Measurements from ENCODE around the gene BEST4.
"Not testable (repeated sequence)": the region's sequence is repeated elsewhere in the genome, so short reads cannot be mapped to it uniquely, and the experiment has no call there.

The BEST4 gene

DNA sequence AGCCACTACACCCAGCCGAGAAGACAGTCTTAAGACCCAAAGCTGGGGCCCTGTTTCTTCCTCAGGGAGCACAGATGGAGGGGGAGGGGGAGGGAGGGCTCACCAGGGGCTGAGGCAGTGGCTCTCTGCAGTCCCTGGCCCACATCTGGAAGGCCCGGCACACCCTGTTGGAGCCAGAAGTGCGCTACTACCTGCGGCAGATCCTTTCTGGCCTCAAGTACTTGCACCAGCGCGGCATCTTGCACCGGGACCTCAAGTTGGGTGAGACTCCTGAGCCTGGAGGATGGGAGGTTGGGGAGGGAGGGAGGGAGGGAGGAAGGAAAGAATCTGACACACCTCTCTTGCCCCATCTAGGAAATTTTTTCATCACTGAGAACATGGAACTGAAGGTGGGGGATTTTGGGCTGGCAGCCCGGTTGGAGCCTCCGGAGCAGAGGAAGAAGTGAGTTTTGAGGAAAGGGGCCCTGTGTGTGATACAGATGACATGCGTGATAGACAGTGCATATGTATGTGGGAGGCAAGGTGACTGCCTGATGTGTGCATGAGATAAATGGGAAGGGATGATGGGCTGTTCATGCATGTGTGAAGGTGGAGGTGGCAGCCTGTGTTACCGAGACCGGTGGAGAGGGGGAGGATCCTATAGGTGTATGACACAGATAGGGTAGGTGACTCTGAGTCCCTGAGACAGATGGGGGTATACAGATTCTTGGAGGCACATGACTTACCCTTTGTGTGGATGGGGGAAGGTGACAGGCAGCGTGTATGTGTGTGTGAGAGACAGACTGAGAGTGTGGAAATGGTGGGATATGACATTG is 13.7 kb upstream of the BEST4 start:
- peak in 1 of 2 experiments; percentile 62 for DNase-seq

DNA sequence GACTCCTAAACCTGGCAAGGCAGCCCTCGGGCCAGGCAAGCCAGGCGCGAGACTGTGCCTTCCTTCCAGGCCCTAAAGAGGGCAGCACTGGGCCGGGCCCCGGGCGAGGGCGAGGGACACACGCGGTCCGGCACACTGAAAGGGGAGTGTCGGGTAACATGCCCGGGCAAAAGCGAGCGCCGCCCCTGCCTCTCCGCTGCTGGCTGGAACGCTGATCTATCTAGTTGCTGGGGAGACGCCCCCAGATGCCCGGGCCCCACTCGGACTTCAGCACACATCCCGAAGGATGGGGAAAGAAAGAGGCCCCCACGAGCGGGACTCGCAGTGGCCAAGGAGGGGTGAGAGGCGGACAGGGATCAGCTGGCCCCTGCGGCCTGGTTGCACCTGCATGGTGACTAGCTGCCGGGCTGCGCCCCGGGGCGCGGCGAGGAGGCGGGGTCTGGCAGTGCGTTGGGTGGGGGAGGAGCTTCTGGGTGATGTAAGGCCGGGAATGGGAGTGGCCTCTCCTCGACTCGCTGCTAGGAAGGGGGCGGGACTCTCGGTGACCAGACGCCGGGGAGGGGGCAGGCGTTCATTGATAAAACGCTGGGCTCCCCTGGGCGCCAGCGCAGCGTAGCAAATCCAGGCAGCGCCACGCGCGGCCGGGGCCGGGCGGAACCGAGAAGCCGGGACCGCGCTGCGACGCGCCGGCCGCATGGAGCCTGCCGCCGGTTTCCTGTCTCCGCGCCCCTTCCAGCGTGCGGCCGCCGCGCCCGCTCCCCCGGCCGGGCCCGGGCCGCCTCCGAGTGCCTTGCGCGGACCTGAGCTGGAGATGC is 12.0 kb upstream of the BEST4 start, which contains the start of gene PLK3:
TSS of gene PLK3 (plus strand) at position 608 of the 815 bp plus-strand sequence. CDS start at position 695, 87 bp downstream.
- peak; percentile 98 to 99 for DNase-seq

DNA sequence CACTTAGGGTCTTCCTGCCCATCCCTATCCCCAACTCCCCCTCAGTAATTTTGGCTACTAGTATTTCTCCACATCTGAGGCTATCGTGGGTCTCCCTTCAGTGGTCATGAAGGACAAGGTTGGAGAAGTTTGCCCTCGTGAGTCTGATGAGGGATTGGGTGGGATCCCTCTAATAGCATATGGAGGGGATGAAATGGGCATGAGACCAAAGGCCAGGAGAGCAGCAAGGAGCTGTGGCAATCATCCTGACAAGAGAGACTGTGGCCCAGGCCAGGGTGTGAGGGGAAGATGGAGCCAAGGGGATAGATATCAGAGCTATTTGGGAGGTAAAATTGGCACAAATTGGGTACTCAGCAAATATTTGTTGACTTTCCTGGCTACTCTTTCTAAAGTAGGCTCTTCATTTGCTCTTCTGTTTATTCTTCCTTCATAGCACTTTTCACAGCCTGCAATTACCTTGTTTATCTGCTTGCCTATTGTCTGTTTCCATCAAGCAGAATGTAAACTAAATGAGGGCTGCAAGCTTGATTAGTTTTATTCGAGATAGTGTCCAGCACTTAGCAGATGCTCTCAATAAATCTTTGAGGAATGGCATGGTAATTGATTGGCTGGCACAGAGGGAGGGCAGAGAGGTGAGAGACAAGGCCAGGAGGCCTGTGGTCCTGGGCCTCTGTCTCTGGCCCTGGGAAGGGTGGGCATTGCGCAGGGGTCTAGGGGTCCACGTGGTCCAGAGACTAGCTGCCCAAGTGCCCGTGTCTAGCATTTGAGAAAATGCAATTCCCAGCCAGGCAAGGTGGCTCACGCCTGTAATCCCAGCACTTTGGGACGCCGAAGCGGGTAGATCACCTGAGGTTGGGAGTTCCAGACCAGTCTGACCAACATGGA is 10.8 kb upstream of the BEST4 start:
- DNase-seq: no peak

DNA sequence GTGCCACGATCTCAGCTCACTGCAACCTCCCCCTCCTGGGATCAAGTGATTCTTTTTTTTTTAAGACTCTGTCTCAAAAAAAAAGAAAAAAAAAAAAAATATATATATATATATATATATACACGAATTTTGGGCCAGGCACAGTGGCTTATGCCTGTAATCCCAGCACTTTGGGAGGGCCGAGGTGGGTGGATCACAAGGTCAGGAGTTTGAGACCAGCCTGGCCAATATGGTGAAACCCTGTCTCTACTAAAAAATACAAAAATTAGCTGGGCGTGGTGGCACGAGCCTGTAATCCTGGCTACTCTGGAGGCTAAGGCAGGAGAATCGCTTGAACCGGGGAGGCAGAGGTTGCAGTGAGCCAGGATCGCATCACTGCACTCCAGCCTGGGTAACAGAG is 9.9 kb upstream of the BEST4 start:
- DNase-seq: not testable (repeated sequence)

DNA sequence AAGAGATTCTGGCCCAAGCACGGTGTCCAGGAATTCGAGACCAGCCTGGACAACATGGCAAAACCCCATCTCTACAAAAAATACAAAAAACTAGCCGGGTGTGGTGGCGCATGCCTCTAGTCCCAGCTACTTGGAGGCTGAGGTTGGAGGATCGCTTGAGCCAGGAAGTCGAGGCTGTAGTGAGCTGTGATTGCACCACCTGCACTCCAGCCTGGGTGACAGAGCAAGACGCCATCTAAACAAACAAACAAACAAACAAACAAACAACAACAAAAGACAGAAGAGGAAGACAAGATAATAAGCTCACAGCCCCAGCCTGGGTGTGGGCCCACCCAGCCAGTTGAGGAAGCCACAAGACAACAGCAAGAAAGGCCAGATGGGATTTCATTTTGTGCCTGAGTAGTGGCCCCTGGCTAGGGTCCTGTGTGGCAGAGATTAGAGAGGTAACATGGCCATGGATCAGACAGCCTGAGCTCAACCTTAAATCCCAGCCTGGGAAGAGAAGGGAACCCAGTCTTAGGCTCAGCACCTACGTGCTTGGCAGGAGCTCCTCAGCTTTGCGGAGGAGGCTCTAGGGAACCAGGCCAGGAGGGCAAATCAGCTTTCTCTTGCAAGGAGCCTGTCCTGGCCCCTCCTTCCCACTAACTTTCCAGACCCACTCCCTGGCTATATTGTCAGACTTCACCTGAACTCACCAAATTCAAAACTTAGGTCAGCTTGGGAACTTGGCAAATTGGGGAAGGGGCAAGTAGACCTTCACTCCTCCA is 4.9 kb upstream of the BEST4 start:
- DNase-seq: peak in 1 of 2 experiments; percentile 0

DNA sequence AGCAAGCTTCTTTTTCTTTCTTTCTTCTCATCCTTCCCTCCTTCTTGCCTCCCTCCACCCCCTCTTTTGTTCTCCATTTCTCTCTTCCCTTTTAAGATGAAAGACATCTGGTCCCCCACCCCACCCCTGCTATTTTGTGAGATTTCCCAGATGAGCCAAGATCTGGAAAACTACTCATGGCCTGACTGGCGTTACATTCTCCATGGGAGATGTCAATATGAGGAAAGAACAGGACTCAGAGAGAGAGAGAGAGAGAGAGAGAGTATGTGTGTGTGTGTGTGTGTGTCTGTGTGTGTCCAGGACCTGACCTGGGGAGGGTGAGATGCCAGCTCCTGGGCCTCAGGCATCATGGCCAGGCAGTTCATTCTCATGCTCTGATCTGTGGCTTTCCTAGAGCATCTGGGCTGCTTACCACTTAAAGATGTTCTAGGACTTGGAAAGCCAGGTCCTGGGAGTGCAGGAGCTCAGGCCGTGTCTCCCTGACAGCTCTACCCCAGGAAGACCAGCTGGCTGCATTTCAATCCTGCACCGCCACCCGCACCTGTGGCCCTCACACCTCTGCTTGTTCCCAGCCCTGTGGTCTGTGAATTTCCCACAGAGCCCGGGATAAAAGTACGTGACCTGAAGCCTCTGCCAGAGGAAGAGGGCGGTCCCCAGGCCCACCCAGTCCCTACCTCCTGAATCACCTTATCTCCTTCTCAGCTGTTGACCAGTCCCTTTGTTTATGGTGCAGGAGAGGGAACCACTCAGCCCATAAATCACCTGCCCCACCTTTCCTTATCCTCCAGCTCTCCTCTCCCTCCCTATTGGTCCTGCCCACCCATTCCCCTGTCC is 3.2 kb upstream of the BEST4 start:
- DNase-seq: no peak

DNA sequence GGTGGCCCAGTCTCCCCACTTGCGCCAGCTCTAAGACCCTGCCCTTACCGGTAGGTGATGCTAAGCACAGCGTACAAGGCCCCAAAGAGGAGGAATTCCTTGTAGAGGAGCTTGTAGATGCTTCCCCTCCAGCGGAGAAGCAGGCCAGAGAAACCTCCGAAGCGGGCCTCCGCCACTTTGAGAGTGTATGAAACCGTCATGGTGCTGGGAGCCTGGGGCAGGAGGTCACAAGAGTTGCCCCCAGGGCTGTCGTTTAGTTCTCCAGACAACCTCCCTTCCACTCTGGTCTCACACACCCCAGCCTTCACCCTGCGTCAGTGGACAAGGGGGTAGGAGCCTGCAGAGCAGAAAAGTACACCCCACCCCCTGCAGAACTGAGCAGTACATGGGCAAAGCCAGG is 464 bp downstream of the BEST4 start:
- no peak for DNase-seq

DNA sequence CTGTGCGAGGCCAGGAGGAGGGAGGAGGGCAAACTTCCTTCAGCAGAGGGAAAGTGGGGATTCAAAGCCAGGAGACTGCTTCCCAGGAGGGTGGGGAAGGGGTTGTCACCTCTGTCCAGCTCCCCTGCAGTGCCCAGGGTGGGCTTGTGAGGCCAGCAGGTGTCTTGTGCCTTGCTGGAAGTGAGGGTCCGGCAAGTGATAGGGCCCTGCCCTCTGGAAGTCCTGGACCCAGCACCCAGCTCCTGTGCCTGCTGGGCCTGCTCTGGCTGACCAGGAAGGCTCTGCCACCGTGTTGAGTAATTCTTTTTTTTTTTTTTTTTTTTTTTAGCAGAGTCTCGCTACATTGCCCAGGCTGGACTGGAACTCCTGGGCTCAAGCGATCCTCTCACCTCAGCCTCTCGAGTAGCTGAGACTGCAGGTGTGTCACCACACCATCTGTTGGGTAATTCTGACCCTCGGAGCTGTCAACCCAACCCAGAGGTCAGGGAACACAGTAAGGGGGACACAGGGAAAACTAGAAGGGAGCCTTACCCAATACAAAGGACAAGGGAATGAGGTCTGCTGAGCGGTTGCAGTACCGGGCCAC is 1.0 kb downstream of the BEST4 start:
- no peak for DNase-seq

DNA sequence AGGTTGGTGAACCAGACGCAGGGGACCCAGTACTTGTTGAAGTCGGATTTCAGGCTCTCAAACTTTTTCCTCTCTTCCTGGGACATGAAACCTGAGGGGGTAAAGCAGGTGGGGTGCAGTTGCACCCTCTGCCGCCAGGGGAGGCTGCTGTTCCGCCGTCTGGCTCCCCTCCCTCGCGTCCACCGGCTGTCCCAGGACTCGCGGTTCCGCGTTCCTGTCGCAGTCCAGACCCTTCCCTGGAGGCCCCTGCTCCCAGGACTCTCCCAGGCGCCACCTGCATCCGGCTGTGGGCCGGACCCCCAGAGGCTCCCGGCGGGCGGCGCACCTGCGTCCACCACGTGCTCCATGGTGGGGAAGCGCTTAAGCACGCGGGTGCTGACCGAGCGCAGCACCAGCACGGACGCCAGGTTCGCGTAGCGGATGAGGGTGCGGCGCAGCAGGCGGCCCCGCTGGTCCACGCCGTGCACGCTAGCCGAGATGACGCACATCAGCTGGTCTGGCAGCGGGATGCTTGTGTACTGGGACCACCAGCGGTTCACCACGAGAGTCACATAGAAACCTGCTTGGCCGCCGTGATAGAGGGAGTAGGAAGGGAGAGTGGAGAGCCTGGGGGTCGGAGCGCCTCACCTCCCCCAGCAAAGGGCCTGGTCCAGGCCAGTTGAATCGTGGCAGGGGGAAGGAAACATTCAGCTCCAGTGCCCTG is 1.7 kb downstream of the BEST4 start:
- peak; percentile 81 to 85 for DNase-seq

DNA sequence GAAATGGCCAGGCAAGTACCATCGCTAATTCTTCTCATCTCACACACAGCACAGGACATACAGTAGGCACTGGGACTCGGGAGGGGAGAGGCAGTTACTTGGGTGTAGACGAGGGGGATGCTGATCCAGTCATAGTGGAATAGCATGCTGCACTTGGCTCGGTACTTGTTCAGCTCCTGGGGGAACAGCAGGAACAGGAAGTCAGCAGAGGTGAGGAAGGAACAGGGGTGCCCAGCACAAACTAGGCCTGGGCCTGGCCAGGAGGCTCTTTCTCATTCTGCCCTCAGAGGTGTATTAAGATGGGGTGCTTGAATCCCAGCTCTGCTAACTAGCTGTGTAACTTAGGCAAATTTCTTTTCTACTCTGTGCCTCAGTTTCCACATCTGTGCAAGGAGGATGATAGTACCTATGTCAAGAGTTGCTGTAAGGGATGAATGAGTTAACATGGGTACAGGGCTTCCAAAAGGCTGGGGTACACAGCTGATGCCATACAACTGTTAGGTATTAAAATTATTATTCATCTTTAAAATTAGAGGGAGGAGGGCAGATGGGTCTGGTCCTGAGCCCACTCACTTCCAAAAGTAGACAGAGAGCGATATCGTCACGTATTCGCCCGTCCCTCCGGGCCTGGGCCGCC is 2.4 kb downstream of the BEST4 start:
- DNase-seq: no peak

DNA sequence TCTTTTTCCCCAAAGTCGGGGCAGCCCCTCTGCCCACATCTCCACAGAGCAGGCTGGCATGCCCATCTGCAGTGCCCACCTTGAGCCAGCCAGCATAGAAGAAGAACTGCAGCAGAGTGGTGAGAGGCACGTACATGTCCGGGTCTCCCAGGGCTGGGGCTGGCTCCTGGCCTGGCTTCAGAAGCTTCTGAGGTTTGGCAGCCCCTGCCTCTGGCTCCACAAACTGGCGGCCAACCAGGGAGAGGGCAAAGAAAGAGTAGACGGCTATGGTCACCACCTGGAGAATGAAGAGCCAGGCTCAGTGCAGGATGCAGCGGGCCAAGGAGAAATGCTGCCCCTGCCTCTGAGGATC is 3.0 kb downstream of the BEST4 start:
- no peak for DNase-seq

DNA sequence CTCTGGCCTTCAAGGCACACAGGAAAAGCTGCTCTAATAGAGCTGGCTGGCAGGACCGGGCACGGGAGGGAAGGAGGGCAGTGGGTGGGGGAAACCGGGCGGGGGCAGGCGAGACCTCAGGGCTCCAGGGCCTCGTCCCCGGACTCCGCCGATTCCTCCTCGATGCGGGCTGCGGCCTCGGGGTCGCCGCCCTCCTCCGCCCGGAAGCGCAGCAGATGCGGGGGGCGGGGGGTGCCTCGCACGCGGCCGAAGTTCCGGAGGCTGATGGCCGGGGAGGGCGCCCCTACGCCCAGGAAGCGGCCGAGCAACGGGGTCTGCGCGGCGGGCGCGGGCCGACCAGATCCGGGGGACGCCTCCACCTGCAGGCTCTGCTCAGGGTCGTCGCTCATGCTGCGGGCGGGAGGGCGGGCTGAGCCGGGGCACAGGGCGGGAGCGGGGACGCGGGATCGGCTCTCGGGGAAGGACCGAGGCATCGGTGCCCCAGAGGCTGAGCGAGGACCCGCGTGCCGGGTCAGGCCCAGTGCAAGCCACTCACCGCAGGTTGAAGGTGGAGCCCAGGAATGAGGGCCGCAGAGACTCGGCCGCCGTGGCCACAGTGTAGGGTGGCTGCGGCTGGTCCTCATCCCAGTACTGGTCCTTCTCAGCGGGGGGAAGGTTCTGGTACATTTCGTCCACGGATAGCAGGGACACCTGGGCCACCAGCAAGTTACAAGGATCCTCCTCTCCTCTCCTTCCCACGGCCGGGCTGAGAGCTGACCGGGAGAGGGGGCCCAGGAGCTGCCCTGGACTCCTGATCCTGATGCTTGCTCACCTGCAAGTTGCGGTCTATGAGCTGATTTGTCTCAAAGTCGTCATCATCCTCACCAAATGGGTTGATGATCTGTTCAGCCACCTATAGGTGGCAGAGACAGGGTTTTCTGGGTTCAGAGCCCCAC is 3.6 kb downstream of the BEST4 start:
- DNase-seq: peak in 1 of 2 experiments; percentile 43

DNA sequence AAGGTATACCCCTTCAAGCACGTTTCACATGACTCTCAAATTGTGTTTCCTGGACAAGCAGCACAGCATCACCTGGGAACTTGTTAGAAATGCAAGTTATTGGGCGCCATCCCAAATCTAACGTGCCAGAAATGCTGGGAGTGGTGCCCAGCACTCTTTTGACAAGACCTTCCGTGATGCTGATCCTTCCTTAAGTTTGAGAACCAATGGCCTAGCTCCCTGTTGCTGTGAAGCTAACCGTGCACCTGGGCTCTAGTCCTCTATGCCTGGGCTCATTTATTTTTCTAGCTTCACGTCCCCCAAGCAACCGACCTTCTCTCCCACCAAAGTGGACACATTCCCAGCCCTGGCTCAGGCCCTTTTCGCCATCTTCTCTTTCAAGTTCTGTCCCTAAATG is 4.3 kb downstream of the BEST4 start:
- no peak for DNase-seq

DNA sequence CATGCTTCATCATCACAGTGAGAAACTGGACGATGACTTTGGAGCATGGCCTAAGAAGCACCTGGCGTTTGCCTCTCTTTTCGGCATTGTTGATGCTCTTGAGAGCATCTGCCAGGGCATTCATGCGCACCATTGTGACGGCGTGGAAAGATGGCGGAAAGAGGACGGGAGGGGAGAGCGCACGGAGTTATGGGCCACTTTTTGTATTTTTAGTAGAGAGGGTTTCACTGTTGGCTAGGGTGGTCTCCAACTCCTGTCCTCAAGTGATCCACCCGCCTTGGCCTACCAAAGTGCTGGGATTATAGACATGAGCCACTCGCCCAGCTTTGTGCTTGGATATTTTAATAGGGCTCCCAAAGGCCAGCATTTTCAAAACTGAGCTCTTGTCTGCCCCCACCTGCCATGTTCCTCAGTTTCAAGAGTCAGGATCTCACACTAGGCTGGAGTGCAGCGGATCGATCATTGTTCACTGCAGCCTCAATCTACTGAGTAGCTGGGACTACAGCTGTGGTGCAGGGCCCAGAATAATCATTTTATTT is 7.3 kb downstream of the BEST4 start:
- DNase-seq: no peak

DNA sequence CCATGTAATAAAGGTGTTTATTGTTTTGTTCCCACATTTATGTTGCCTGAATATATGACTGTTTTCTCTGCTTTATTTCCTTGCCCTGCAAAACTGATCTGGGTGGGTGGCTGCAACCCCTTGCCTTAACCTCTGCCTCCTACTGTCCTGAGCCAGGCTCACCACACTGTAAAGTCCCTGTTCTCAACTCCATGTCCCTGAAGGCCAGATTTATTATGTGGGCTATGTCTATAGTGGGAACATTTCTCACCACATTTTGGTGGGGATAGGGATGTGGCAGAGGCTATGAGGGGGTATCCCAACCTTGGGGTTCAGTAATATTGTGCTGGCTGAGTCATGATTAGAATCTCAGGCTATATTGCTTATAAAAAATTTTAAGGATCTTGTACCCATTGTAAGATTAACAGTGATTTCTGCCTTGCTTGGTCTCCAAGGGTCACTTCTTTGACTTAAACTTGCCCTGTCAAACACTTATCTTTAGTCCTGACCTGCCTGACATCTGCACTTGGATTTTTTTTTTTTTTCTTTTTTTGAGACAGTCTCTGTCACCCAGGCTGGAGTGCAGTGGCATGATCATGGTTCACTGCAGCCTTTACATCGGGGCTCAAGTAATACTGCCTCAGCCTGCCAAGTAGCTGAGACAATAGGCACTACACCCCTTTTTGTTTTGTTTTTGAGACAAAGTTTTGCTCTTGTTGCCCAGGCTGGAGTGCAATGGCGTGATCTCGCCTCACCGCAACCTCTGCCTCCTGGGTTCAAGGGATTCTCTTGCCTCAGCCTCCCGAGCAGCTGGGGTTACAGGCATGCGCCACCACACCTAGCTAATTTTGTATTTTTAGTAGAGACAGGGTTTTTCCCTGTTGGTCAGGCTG is 9.0 kb downstream of the BEST4 start:
- DNase-seq: no peak

DNA sequence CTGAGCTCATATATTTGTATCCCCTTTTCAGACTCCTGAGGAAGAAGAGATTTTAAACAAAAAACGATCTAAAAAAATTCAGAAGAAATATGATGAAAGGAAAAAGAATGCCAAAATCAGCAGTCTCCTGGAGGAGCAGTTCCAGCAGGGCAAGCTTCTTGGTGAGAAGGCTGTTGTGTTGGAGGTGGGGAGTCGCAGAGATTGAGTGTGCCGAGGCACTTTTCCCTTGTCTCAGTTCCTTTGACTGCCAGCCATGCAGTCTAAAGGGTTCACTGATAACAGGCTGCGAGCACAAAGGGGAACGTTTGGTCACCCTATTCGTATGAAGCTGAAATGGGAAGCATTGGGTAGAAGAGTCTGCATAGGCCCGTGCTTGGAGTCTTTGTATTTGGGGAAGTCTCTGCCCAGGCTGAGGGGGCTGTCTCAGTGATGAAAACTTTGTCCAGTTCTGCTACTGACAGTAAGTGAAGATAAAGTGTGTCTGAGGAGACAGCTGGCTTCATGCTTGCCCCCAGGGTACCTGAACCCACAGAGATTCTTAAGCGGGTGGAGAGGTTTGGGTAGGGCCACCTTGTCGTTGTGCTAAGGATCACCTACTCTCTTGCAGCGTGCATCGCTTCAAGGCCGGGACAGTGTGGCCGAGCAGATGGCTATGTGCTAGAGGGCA is 9.9 kb downstream of the BEST4 start:
- no peak for DNase-seq

DNA sequence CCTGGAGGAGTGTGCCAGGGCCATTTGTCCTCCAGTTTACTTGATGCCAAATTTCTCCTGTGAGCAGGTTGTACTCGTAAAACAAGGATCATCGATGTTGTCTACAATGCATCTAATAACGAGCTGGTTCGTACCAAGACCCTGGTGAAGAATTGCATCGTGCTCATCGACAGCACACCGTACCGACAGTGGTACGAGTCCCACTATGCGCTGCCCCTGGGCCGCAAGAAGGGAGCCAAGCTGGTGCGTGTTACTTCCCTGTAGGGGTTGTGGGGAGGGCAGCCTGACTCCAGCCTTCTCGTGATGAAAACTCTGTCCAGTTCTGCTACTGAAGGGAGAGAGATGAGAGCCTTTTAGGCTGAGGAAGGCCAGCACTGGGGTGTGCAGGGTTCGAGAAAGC is 10.4 kb downstream of the BEST4 start:
- DNase-seq: no peak
